OCI-M2 (cell line): Measurements from ENCODE around the gene OR2V1.
"Not testable (repeated sequence)": the region's sequence is repeated elsewhere in the genome, so short reads cannot be mapped to it uniquely, and the experiment has no call there.

Source experiments
- DNase-seq: peaks from one replicate; lab custom pipeline; 2025; ENCODE audit not compliant: unreplicated experiment; lab: John Stamatoyannopoulos, UW

The OR2V1 gene

GRCh38 chr5:181130832-181131496, at the start of gene OR2V1:
OR2V1 (minus strand) TSS chr5:181131169; CDS start chr5:181125304, 5,865 bp downstream.
- no peak for DNase-seq

- not testable (repeated sequence) for DNase-seq
Observed at GRCh38 chr5:181177559-181177958, 46.6 kb upstream of the OR2V1 start.

- no peak for DNase-seq
Observed at GRCh38 chr5:181176254-181176952, 45.4 kb upstream of the OR2V1 start.

- no peak for DNase-seq
Observed at GRCh38 chr5:181173420-181174342, 42.7 kb upstream of the OR2V1 start.

GRCh38 chr5:181173027-181173419, 42.1 kb upstream of the OR2V1 start:
- DNase-seq: no peak

GRCh38 chr5:181171782-181172181, 40.8 kb upstream of the OR2V1 start:
- no peak for DNase-seq

- no peak for DNase-seq
Observed at GRCh38 chr5:181170996-181171395, 40.0 kb upstream of the OR2V1 start.

GRCh38 chr5:181170237-181170825, 39.4 kb upstream of the OR2V1 start:
- DNase-seq: no peak

- not testable (repeated sequence) for DNase-seq
Observed at GRCh38 chr5:181169459-181170236, 38.7 kb upstream of the OR2V1 start.

- no peak for DNase-seq
Observed at GRCh38 chr5:181168595-181169118, 37.7 kb upstream of the OR2V1 start.

- DNase-seq: no peak
Observed at GRCh38 chr5:181167814-181168488, 37.0 kb upstream of the OR2V1 start.

GRCh38 chr5:181166812-181167733, 36.1 kb upstream of the OR2V1 start:
- no peak for DNase-seq

- no peak for DNase-seq
Observed at GRCh38 chr5:181164076-181164952, 33.3 kb upstream of the OR2V1 start.

GRCh38 chr5:181163487-181164075, 32.6 kb upstream of the OR2V1 start:
- DNase-seq: no peak

- DNase-seq: no peak
Observed at GRCh38 chr5:181161534-181162175, 30.7 kb upstream of the OR2V1 start.

GRCh38 chr5:181160755-181161533, 30.0 kb upstream of the OR2V1 start:
- DNase-seq: not testable (repeated sequence)
